IMR-90 (cell line): ENCODE results near the gene AGBL3. TPM values are rescaled to one million over a fixed set of nuclear protein-coding genes. Genes with fewer than 3 reads are reported as not detected.
A peak's percentile ranks its signal among the peaks of the same experiment; 100 is the strongest.

Experiments
- ATAC-seq: fragments of 200-7000 bp; cut with Tn5 transposase; 2 replicates; pipeline ENCODE4 v1.9.1; 2020; ENCODE audit warnings: low read depth, mild to moderate bottlenecking, moderate library complexity
- BruUV-seq: library from RNA; stranded (reverse); fragments of 400-500 nt; replicated peaks from 2 replicates; lab custom pipeline; 2021; lab: Mats Ljungman, UMichigan
- CTCF ChIA-PET: fragments of 300-600 bp; formaldehyde crosslinking; extraction: SDS; loops from one replicate; lab custom pipeline; 2021; ENCODE audit warnings: antibody characterized with exemption; lab: Yijun Ruan, JAX
- POLR2A ChIA-PET: fragments of 300-600 bp; sonication (Branson Sonifier 250); formaldehyde crosslinking; loops from one replicate; lab custom pipeline; 2022; ENCODE audit warnings: antibody characterized with exemption; ENCODE audit not compliant: unreplicated experiment; lab: Charles Lee
- DNase-seq: peaks from one replicate; pipeline ENCODE4 v3.0.0; 2013
- H2AFZ ChIP-seq: replicated peaks from 2 replicates; pipeline ENCODE3; 2013; ENCODE audit warnings: low read length, mild to moderate bottlenecking; ENCODE audit not compliant: poor library complexity
- H2AK5ac ChIP-seq: 2 replicates; pipeline ENCODE4 v1.6.1; 2013; ENCODE audit warnings: low read depth, low read length, inconsistent platforms
- H2AK9ac ChIP-seq: replicated peaks from 2 replicates; pipeline ENCODE3; 2013; ENCODE audit warnings: mild to moderate bottlenecking, low read depth, low read length, moderate library complexity; ENCODE audit not compliant: poor library complexity
- H2BK120ac ChIP-seq: 2 replicates; pipeline ENCODE4 v1.6.1; 2013; ENCODE audit warnings: low read depth, low read length, inconsistent platforms
- H2BK15ac ChIP-seq: 3 replicates; pipeline ENCODE4 v1.6.1; 2013; ENCODE audit warnings: low read depth, low read length, inconsistent platforms
- H2BK20ac ChIP-seq: 2 replicates; pipeline ENCODE4 v1.6.1; 2013; ENCODE audit warnings: low read depth, mild to moderate bottlenecking, inconsistent platforms, low read length, moderate library complexity
- H2BK5ac ChIP-seq: 2 replicates; pipeline ENCODE4 v1.6.1; 2013; ENCODE audit warnings: mild to moderate bottlenecking, low read depth, low read length, inconsistent platforms; ENCODE audit not compliant: poor library complexity, severe bottlenecking
- H3K14ac ChIP-seq: replicated peaks from 2 replicates; pipeline ENCODE4 v1.6.1; 2013; ENCODE audit warnings: low read depth, low read length, inconsistent platforms
- H3K18ac ChIP-seq: 2 replicates; pipeline ENCODE4 v1.6.1; 2013; ENCODE audit warnings: low read depth, low read length, control low read depth
- H3K23ac ChIP-seq: 2 replicates; pipeline ENCODE4 v1.6.1; 2013; ENCODE audit warnings: low read depth, low read length, inconsistent platforms
- H3K27ac ChIP-seq: 2 replicates; pipeline ENCODE4 v1.5.1; 2013; ENCODE audit warnings: mild to moderate bottlenecking, control low read depth, low read length; ENCODE audit not compliant: insufficient read depth
- H3K27me3 ChIP-seq: 2 replicates; pipeline ENCODE4 v1.6.1; 2013; ENCODE audit warnings: low read length; ENCODE audit not compliant: control insufficient read depth, insufficient read depth
- H3K36me3 ChIP-seq: 2 replicates; pipeline ENCODE4 v1.6.1; 2013; ENCODE audit warnings: low read length, mixed read lengths; ENCODE audit not compliant: control insufficient read depth, insufficient read depth
- H3K4ac ChIP-seq: 2 replicates; pipeline ENCODE4 v1.6.1; 2013; ENCODE audit warnings: low read depth, low read length, inconsistent platforms
- H3K4me1 ChIP-seq: 2 replicates; pipeline ENCODE4 v1.6.1; 2013; ENCODE audit warnings: low read length, mixed read lengths; ENCODE audit not compliant: control insufficient read depth, insufficient read depth
- H3K4me2 ChIP-seq: 2 replicates; pipeline ENCODE4 v1.6.1; 2013; ENCODE audit warnings: low read depth, mild to moderate bottlenecking, control low read depth, low read length, moderate library complexity
- H3K4me3 ChIP-seq: 2 replicates; pipeline ENCODE4 v1.5.1; 2013; ENCODE audit warnings: low read depth, mild to moderate bottlenecking, control low read depth, low read length, moderate library complexity; ENCODE audit not compliant: insufficient read depth
- H3K56ac ChIP-seq: 2 replicates; pipeline ENCODE4 v1.6.1; 2013; ENCODE audit warnings: low read length, inconsistent platforms; ENCODE audit not compliant: insufficient read depth; ENCODE audit errors: extremely low read depth
- H3K79me1 ChIP-seq, 2 experiments: 2 replicates each; pipeline ENCODE4 v1.6.1; 2013; ENCODE audit warnings: low read length in 2 of 2, inconsistent platforms in 1 of 2, low read depth in 1 of 2
- H3K9ac ChIP-seq: 2 replicates; pipeline ENCODE4 v1.6.1; 2013; ENCODE audit warnings: low read depth, low read length, control low read depth
- H3K9me1 ChIP-seq: 2 replicates; pipeline ENCODE4 v1.6.1; 2013; ENCODE audit warnings: low read length, inconsistent platforms; ENCODE audit not compliant: insufficient read depth
- H3K9me3 ChIP-seq: 2 replicates; pipeline ENCODE4 v1.6.1; 2013; ENCODE audit warnings: low read length; ENCODE audit not compliant: control insufficient read depth, insufficient read depth
- H4K20me1 ChIP-seq: 2 replicates; pipeline ENCODE4 v1.6.1; 2013; ENCODE audit warnings: low read length, inconsistent platforms; ENCODE audit not compliant: insufficient read depth
- H4K5ac ChIP-seq: 2 replicates; pipeline ENCODE4 v1.6.1; 2013; ENCODE audit warnings: mild to moderate bottlenecking, low read depth, low read length, control low read depth
- H4K8ac ChIP-seq, 2 experiments: 2 replicates each; pipeline ENCODE4 v1.6.1; 2013; ENCODE audit warnings: low read depth in 2 of 2, low read length in 2 of 2, control low read depth in 1 of 2, inconsistent platforms in 1 of 2
- H4K91ac ChIP-seq: 2 replicates; pipeline ENCODE4 v1.6.1; 2013; ENCODE audit warnings: low read depth, low read length, inconsistent platforms; ENCODE audit not compliant: insufficient read depth
- BHLHE40 ChIP-seq: fragments of 150-350 bp; IDR thresholded peaks from 2 replicates; pipeline ENCODE4 v1.6.1; 2016; ENCODE audit warnings: mild to moderate bottlenecking, low read depth, low read length
- CEBPB ChIP-seq: IDR thresholded peaks from 2 replicates; pipeline ENCODE4 v1.6.1; 2012; ENCODE audit warnings: low read depth, low read length, improper control_type of control experiment
- CHD1 ChIP-seq: IDR thresholded peaks from 2 replicates; pipeline ENCODE4 v1.6.1; 2012; ENCODE audit warnings: low read depth, low read length, improper control_type of control experiment
- CTCF ChIP-seq: conservative IDR thresholded peaks from 2 replicates; pipeline ENCODE4 v1.5.1; 2012; ENCODE audit warnings: mild to moderate bottlenecking, low read depth, low read length, improper control_type of control experiment
- ELK1 ChIP-seq: fragments of 150-350 bp; IDR thresholded peaks from 2 replicates; pipeline ENCODE4 v1.6.1; 2016; ENCODE audit warnings: low read depth, mild to moderate bottlenecking, low read length, moderate library complexity, borderline replicate concordance
- FOS ChIP-seq: fragments of 150-350 bp; IDR thresholded peaks from 2 replicates; pipeline ENCODE4 v1.6.1; 2016; ENCODE audit warnings: low read depth, low read length
- MAFK ChIP-seq: IDR thresholded peaks from 2 replicates; pipeline ENCODE4 v1.6.1; 2012; ENCODE audit warnings: low read depth, low read length, improper control_type of control experiment
- MAZ ChIP-seq: IDR thresholded peaks from 2 replicates; pipeline ENCODE4 v1.6.1; 2012; ENCODE audit warnings: low read depth, mild to moderate bottlenecking, low read length, improper control_type of control experiment, moderate library complexity, borderline replicate concordance
- MXI1 ChIP-seq: IDR thresholded peaks from 2 replicates; pipeline ENCODE4 v1.6.1; 2012; ENCODE audit warnings: low read depth, mild to moderate bottlenecking, low read length, moderate library complexity, borderline replicate concordance
- NFE2L2 ChIP-seq: fragments of 150-350 bp; IDR thresholded peaks from 2 replicates; pipeline ENCODE4 v1.6.1; 2016; ENCODE audit warnings: low read depth, mild to moderate bottlenecking, low read length
- POLR2A ChIP-seq: IDR thresholded peaks from 2 replicates; pipeline ENCODE4 v1.6.1; 2012; ENCODE audit warnings: mild to moderate bottlenecking, low read depth, low read length
- RAD21 ChIP-seq: IDR thresholded peaks from 2 replicates; pipeline ENCODE4 v1.6.1; 2012; ENCODE audit warnings: low read length, improper control_type of control experiment
- RCOR1 ChIP-seq: IDR thresholded peaks from 2 replicates; pipeline ENCODE4 v1.6.1; 2012; ENCODE audit warnings: mild to moderate bottlenecking, low read length, improper control_type of control experiment; ENCODE audit not compliant: insufficient replicate concordance
- RFX5 ChIP-seq: IDR thresholded peaks from 2 replicates; pipeline ENCODE4 v1.8.0; 2012; ENCODE audit warnings: low read depth, mild to moderate bottlenecking, low read length, moderate library complexity
- SMC3 ChIP-seq: fragments of 150-350 bp; IDR thresholded peaks from 2 replicates; pipeline ENCODE4 v1.6.1; 2016; ENCODE audit warnings: low read depth, mild to moderate bottlenecking, antibody characterized with exemption, low read length, moderate library complexity
- USF2 ChIP-seq: fragments of 150-350 bp; IDR thresholded peaks from 2 replicates; pipeline ENCODE4 v1.6.1; 2017; ENCODE audit warnings: mild to moderate bottlenecking, antibody characterized with exemption, low read length, low read depth
- WGBS, 2 experiments: methylation state at CpG; one replicate each; pipeline versions ENCODE4 v1.1.5 to v1.1.7; 2013; ENCODE audit warnings: missing lambda C conversion rate in 2 of 2; ENCODE audit not compliant: insufficient read length in 1 of 2; ENCODE audit errors: extremely low coverage in 2 of 2; 5-methylcytosine and 5-hydroxymethylcytosine counted together
- dilution Hi-C: fragments of 300-500 bp; cut with HindIII; formaldehyde crosslinking; loops from one replicate; pipeline ENCODE4 v1.14.3; 2018; ENCODE audit warnings: low sequenced_read_pairs; ENCODE audit not compliant: unreplicated experiment
- in situ Hi-C: fragments of 300-500 bp; cut with MboI; formaldehyde crosslinking; loops from 3 replicates; pipeline ENCODE4 v1.14.3; 2019; ENCODE audit warnings: low sequenced_read_pairs, inconsistent platforms, mixed read lengths
- intact Hi-C: fragments of 100-400 bp; cut with micrococcal nuclease; formaldehyde crosslinking; loops from 2 replicates; pipeline ENCODE4 v1.10.0; 2022
- polyA plus RNA-seq, 3 experiments: library from polyadenylated mRNA; depleted of rRNA; stranded (reverse); fragments of >200 nt; gene quantifications; 2 replicates each; pipeline ENCODE4 v1.2.3, GENCODE V29; 2012; ENCODE audit warnings: low replicate concordance in 1 of 3
- total RNA-seq: library from RNA; depleted of rRNA; stranded (reverse); fragments of >200 nt; gene quantifications from 2 replicates; pipeline ENCODE4 v1.2.3, GENCODE V29; 2012

The AGBL3 gene
- total and polyA plus RNA-seq, 2 of the 4 experiments (the other 2 are of a cell fraction), result 0.18 to 0.65 TPM

GRCh38 chr7:135158141-135158655 lies 171.9 kb downstream of the AGBL3 start:
- Histone ChIP-seq H2AFZ (no peak overlapping the region), H2AK9ac (no peak overlapping the region), H2BK20ac (no peak overlapping the region), H3K27me3 (no peaks in the 10 kb centered on the region), H2BK120ac (no peak overlapping the region), H3K9ac (no peak overlapping the region), H3K9me3 (peaks cover 5% of the 10 kb centered on the region; the same call in 1 of the 2 replicates), H3K4me2 (no peak overlapping the region), H3K79me1 (peaks cover 0 to 19% of the 10 kb centered on the region in 2 experiments; a peak in 2 of 4 replicates), H4K5ac (no peak overlapping the region), H3K56ac (no peak overlapping the region), H2AK5ac (peak overlapping the region; percentile 36; the same call in 1 of the 2 replicates), H3K4ac (no peak overlapping the region), H3K18ac (no peak overlapping the region), H3K23ac (no peak overlapping the region), H3K9me1 (peaks cover 4% of the 10 kb centered on the region), H3K4me3 (no peak overlapping the region), H3K36me3 (no peaks in the 10 kb centered on the region), H2BK5ac (no peak overlapping the region), H3K4me1 (peaks cover 16% of the 10 kb centered on the region), H3K14ac (no peak overlapping the region; the same call in 1 of the 2 replicates), H4K91ac (no peak overlapping the region), H4K8ac (no peak overlapping the region), H3K27ac (no peak overlapping the region), H4K20me1 (no peaks in the 10 kb centered on the region), H2BK15ac (no peak overlapping the region; the same call in 2 of the 3 replicates)
- no TSS peak for BruUV-seq
- ATAC-seq, result no peak
- TF ChIP-seq RCOR1 (no peak), CTCF (no peak), ELK1 (no peak), MXI1 (no peak), CHD1 (no peak), USF2 (no peak), MAZ (no peak), MAFK (no peak), POLR2A (no peak), BHLHE40 (no peak), NFE2L2 (no peak), RAD21 (no peak), RFX5 (no peak), FOS (no peak), SMC3 (no peak), CEBPB (no peak)
- POLR2A ChIA-PET, result interaction anchor here (0.6 kb wide), 1 partner anchor 17 kb away, joined by 3 read pairs; no protein-coding TSS in a partner anchor
- in situ Hi-C loops (no loop called here), intact Hi-C loops (no loop called here), dilution Hi-C loops (no loop called here)
- no CpG with 5 or more reads among the region's 1 CpG for WGBS, 2 experiments
- DNase-seq, result no peak
- CTCF ChIA-PET, result no interaction called here
